ENCODE measurements around the gene SLAMF7. TPM values are rescaled to one million over a fixed set of nuclear protein-coding genes. Genes with fewer than 3 reads are reported as not detected.

Gene SLAMF7
- total and polyA plus RNA-seq, 10 of the 15 experiments (the other 5 are each of a cell fraction or from before 2014, with no cell fraction given) = 66.6 to 284 (median 108) TPM

DNA sequence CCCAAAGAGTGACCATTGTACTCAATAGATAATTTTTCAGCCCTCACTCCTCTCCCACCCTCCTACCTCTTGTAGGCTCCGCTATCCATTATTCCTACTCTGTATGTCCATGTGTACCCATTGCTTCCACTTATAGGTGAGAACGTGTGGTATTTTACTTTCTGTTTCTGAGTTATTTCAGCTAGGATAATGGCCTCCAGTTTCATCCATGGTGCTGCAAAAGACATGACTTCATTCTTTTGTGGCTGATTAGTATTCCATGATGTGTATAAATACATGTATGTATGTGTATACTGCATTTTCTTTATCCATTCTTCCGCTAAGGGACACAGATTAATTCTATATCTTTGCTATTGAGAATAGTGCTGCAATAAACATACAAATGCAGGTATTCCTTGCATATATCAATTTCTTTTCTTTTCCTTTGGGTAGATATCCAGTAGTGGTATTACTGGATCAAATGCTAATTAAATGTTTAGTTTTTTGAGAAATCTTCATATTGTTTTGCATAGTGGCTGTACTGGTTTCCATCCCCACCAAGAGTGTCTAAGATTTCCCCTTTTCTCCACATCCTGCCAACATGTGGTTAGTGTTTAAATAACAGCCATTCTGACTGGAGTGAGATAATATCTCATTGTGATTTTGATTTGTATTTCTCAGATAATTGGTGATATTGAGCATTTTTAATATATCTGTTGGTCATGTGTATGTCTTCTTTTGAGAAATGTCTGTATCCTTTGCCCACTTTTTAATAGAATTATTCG lies 61.8 kb downstream of the SLAMF7 start:
- H3K27me3 ChIP-seq (replicated peaks in 1 of 2; ENCODE audit: control insufficient read depth in 2 of 2, insufficient read depth in 2 of 2, low read length in 1 of 2) = no peaks in the 10 kb centered on the region
- intact Hi-C loops (cut with micrococcal nuclease; ENCODE audit: unreplicated experiment) = no loop called here
- ChIA-PET SMC1A (ENCODE audit: uncharacterized antibody, unreplicated experiment) (interaction anchor here (1.0 to 7.1 kb wide), 10 partner anchors 9 to 128 kb away, joined by 3 to 59 read pairs (median 4); partner anchors contain the start of gene SLAMF7), CTCF (interaction anchor here (0.6 to 9.3 kb wide), 7 partner anchors 11 to 210 kb away, joined by 3 to 192 read pairs (median 5); no protein-coding TSS in a partner anchor), POLR2A (interaction anchor here (1.3 to 3.6 kb wide), 3 partner anchors 11 to 43 kb away, joined by 3 to 28 read pairs (median 20); no protein-coding TSS in a partner anchor), RAD21 (ENCODE audit: unreplicated experiment) (interaction anchor here (0.9 to 6.8 kb wide), 7 partner anchors 11 to 131 kb away, joined by 3 to 53 read pairs (median 4); no protein-coding TSS in a partner anchor)
- H2AFZ ChIP-seq (ENCODE audit: control insufficient read depth, low read depth, low read length) = no peak overlapping the region
- H3K4me3 ChIP-seq = 0 out of 2 replicates have a peak overlapping the region, but pooled peaks have one; percentile 19
- no peak for DNase-seq (ENCODE audit: low read depth, low spot score)
- H4K20me1 ChIP-seq (ENCODE audit: control insufficient read depth, insufficient read depth) = no peaks in the 10 kb centered on the region
- H3K36me3 ChIP-seq (ENCODE audit: control insufficient read depth in 2 of 2, insufficient read depth in 2 of 2, low read length in 1 of 2) = peaks cover 0 to 5% of the 10 kb centered on the region in 2 experiments; a peak in 1 of 4 replicates
- peaks cover 36% of the 10 kb centered on the region for H3K4me1 ChIP-seq (ENCODE audit: control insufficient read depth, insufficient read depth, low read length)
- in situ Hi-C loops (cut with MboI) = no loop called here
- 52% methylated on average over 4 of the region's 4 CpGs for WGBS (ENCODE audit: insufficient coverage, insufficient replicate concordance, low lambda C conversion rate, missing lambda C conversion rate)
- FAIRE-seq = no peak
- H3K9ac ChIP-seq (ENCODE audit: control insufficient read depth, insufficient read depth, low read length) = no peak overlapping the region
- BruUV-seq (replicated peaks) = no TSS peak
- no peaks in the 10 kb centered on the region; the same call in 1 of the 3 replicates for H3K9me3 ChIP-seq (replicated peaks; ENCODE audit: control insufficient read depth, insufficient read depth, low read length)
- no peak overlapping the region for H3K27ac ChIP-seq (ENCODE audit: control insufficient read depth, insufficient read depth)
- ATAC-seq = peak; percentile 23; the same call in 2 of the 3 replicates
- peaks cover 3% of the 10 kb centered on the region for H3K79me2 ChIP-seq (ENCODE audit: control insufficient read depth, insufficient read depth, low read length)
- H3K4me2 ChIP-seq (ENCODE audit: control insufficient read depth, insufficient read depth) = peak overlapping the region; percentile 30
- TF ChIP-seq TCF7 (IDR thresholded peaks at IDR 0.05; ENCODE audit: borderline replicate concordance) (no peak), SP1 (IDR thresholded peaks at IDR 0.05; ENCODE audit: low read depth, low read length) (no peak), ZNF207 (IDR thresholded peaks at IDR 0.05; ENCODE audit: borderline replicate concordance) (no peak), SPI1 (IDR thresholded peaks at IDR 0.05; ENCODE audit: borderline replicate concordance, insufficient read depth, low read depth, low read length) (no peak), MTA2 (IDR thresholded peaks at IDR 0.05; ENCODE audit: low read depth) (0 out of 2 replicates have a peak, but pooled peaks have one; percentile 42), CHD2 (IDR thresholded peaks at IDR 0.05; ENCODE audit: borderline replicate concordance, low read depth, low read length) (no peak), RELA (IDR thresholded peaks at IDR 0.05; ENCODE audit: borderline replicate concordance, partially characterized antibody) (no peak), ZNF384 (IDR thresholded peaks at IDR 0.05; ENCODE audit: borderline replicate concordance, low read depth, low read length) (no peak), CHD1 (IDR thresholded peaks at IDR 0.05; ENCODE audit: low read depth, low read length) (no peak), MXI1 (IDR thresholded peaks at IDR 0.05; ENCODE audit: low read depth, low read length) (0 out of 2 replicates have a peak, but pooled peaks have one; percentile 30), MYC (IDR thresholded peaks at IDR 0.05; ENCODE audit: insufficient read depth, insufficient read length, insufficient replicate concordance, low read length, severe bottlenecking) (no peak)
- TF ChIP-seq, protein P1, sequence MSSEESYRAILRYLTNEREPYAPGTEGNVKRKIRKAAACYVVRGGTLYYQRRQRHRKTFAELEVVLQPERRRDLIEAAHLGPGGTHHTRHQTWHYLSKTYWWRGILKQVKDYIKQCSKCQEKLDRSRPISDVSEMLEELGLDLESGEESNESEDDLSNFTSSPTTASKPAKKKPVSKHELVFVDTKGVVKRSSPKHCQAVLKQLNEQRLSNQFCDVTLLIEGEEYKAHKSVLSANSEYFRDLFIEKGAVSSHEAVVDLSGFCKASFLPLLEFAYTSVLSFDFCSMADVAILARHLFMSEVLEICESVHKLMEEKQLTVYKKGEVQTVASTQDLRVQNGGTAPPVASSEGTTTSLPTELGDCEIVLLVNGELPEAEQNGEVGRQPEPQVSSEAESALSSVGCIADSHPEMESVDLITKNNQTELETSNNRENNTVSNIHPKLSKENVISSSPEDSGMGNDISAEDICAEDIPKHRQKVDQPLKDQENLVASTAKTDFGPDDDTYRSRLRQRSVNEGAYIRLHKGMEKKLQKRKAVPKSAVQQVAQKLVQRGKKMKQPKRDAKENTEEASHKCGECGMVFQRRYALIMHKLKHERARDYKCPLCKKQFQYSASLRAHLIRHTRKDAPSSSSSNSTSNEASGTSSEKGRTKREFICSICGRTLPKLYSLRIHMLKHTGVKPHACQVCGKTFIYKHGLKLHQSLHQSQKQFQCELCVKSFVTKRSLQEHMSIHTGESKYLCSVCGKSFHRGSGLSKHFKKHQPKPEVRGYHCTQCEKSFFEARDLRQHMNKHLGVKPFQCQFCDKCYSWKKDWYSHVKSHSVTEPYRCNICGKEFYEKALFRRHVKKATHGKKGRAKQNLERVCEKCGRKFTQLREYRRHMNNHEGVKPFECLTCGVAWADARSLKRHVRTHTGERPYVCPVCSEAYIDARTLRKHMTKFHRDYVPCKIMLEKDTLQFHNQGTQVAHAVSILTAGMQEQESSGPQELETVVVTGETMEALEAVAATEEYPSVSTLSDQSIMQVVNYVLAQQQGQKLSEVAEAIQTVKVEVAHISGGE (CRISPR knock-in tag; IDR thresholded peaks at IDR 0.05) = no peak
- TF ChIP-seq, protein P2, sequence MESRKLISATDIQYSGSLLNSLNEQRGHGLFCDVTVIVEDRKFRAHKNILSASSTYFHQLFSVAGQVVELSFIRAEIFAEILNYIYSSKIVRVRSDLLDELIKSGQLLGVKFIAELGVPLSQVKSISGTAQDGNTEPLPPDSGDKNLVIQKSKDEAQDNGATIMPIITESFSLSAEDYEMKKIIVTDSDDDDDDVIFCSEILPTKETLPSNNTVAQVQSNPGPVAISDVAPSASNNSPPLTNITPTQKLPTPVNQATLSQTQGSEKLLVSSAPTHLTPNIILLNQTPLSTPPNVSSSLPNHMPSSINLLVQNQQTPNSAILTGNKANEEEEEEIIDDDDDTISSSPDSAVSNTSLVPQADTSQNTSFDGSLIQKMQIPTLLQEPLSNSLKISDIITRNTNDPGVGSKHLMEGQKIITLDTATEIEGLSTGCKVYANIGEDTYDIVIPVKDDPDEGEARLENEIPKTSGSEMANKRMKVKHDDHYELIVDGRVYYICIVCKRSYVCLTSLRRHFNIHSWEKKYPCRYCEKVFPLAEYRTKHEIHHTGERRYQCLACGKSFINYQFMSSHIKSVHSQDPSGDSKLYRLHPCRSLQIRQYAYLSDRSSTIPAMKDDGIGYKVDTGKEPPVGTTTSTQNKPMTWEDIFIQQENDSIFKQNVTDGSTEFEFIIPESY (IDR thresholded peaks at IDR 0.05) = no peak
- TF ChIP-seq, protein P3, sequence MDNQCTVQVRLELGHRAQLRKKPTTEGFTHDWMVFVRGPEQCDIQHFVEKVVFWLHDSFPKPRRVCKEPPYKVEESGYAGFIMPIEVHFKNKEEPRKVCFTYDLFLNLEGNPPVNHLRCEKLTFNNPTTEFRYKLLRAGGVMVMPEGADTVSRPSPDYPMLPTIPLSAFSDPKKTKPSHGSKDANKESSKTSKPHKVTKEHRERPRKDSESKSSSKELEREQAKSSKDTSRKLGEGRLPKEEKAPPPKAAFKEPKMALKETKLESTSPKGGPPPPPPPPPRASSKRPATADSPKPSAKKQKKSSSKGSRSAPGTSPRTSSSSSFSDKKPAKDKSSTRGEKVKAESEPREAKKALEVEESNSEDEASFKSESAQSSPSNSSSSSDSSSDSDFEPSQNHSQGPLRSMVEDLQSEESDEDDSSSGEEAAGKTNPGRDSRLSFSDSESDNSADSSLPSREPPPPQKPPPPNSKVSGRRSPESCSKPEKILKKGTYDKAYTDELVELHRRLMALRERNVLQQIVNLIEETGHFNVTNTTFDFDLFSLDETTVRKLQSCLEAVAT (IDR thresholded peaks at IDR 0.05) = no peak
- TF ChIP-seq, protein P4, sequence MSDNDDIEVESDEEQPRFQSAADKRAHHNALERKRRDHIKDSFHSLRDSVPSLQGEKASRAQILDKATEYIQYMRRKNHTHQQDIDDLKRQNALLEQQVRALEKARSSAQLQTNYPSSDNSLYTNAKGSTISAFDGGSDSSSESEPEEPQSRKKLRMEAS (IDR thresholded peaks at IDR 0.05; ENCODE audit: low read depth, low read length) = no peak

Data from GM12878 (cell line).